Motor neuron (in vitro differentiated cells): Measurements from ENCODE around the gene DISC1. TPM values are rescaled to one million over a fixed set of nuclear protein-coding genes. Genes with fewer than 3 reads are reported as not detected.
"Not testable (repeated sequence)": the region's sequence is repeated elsewhere in the genome, so short reads cannot be mapped to it uniquely, and the experiment has no call there.

Experiments used
- ATAC-seq, 8 experiments: fragments of 200-7000 bp; cut with Tn5 transposase; replicated peaks in 6 of 8; 2 replicates each; pipeline ENCODE4 v1.8.0; 2021; ENCODE audit warnings: mild to moderate bottlenecking in 8 of 8, moderate library complexity in 8 of 8
- H3K27ac ChIP-seq, 2 donors: fragments of 250-450 bp; sonication (Bioruptor Pico); 2 replicates each; pipeline ENCODE4 v1.9.0; 2021; ENCODE audit warnings: antibody characterized with exemption in 2 of 2, mild to moderate bottlenecking in 2 of 2, moderate library complexity in 1 of 2
- H3K4me1 ChIP-seq, 2 donors: fragments of 250-450 bp; sonication (Bioruptor Pico); replicated peaks in 1 of 2; 2 replicates each; pipeline ENCODE4 v1.6.1; 2021; ENCODE audit warnings: antibody characterized with exemption in 2 of 2, mild to moderate bottlenecking in 2 of 2, moderate library complexity in 1 of 2
- H3K4me3 ChIP-seq, 5 donors: fragments of 250-450 bp; sonication (Bioruptor Pico); 2 replicates each; pipeline ENCODE4 v1.9.0; 2021; ENCODE audit warnings: antibody characterized with exemption in 5 of 5, mild to moderate bottlenecking in 5 of 5, moderate library complexity in 4 of 5
- WGBS, 10 experiments: fragments of 450-650 bp; shearing (Covaris generic); methylation state at CpG; one replicate each; pipeline ENCODE4 v1.0.0; 2022; 5-methylcytosine and 5-hydroxymethylcytosine counted together
- in situ Hi-C, 9 experiments: fragments of 400-800 bp; cut with MboI; loops; one replicate each; pipeline ENCODE4 v1.15.0; 2021; ENCODE audit warnings: low sequenced_read_pairs in 9 of 9, low pct_unique_long_range_greater_than_20kb in 2 of 9; ENCODE audit not compliant: unreplicated experiment in 9 of 9
- total RNA-seq, 8 experiments: library from RNA; unstranded; fragments of 300-600 nt; gene quantifications; 2 replicates each; pipeline versions ENCODE4 v1.2.3 to v1.2.4, GENCODE V29; 2022

DISC1 gene
- total RNA-seq, 8 experiments from 2014 or later = 1.2 to 13.5 (median 3.7) TPM

DNA sequence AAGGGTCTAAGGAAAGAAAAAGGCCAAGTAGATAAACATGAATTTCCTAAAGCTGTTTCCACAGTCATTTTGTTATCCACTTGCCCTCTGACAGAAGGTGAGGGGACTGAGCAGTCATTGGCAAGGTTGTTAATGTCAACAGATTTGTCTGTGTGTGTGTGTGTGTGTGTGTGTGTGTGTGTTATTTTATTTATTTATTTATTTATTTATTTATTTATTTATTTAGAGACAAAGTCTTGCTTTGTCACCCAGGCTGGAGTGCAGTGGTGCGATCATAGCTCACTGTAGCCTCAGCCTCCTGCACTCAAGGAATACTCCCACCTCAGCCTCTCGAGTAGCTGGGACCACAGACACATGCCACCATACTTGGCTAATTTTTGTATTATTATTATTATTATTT is 158.5 kb downstream of the DISC1 start:
- H3K4me1 ChIP-seq, ATAC-seq, in situ Hi-C loops, H3K4me3 ChIP-seq, H3K27ac ChIP-seq: not testable (repeated sequence)
- WGBS, 10 experiments = 60 to 100% (median 90%) methylated on average over 1 to 2 of the region's 2 CpGs; no CpG with 5 or more reads in 5 of the 10 experiments

DNA sequence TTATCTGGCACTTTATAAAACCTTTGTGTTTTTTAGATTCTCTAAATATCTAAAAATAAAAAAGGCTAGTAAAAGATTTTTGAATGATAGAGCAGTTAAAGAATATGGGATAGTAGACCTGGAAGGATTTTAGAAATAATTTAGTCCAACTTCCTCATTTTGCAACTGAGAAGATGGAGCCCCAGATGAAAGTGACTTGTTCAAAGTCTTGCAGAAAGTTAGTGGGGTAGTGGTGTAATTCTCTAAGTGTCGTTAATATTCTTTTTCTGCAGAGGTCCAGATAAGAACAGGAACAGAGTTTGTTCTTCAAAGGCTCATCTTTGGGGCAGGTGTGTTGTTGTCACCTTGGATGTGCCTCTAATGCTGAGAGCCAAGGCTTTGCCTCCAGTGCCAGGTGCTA is 159.5 kb downstream of the DISC1 start:
- Histone ChIP-seq H3K4me1 (no peaks in the 10 kb centered on the region), H3K4me3 (no peak overlapping the region), H3K27ac (no peak overlapping the region)
- no peak for ATAC-seq
- in situ Hi-C loops = no loop called here
- 80 to 90% (median 85%) methylated on average over 1 of the region's 1 CpG; no CpG with 5 or more reads in 5 of the 10 experiments for WGBS, 10 experiments

- in situ Hi-C loops = no loop called here
- ATAC-seq = no peak
- WGBS, 10 experiments = 0 to 86% (median 74%) methylated on average over 1 to 2 of the region's 2 CpGs; no CpG with 5 or more reads in 4 of the 10 experiments
- H3K4me1 ChIP-seq = peaks cover 0 to 17% of the 10 kb centered on the region in 2 donors
- no peak overlapping the region for H3K27ac ChIP-seq
- no peak overlapping the region for H3K4me3 ChIP-seq
Observed at GRCh38 chr1:231792634-231793033, 166.0 kb downstream of the DISC1 start.

- WGBS, 10 experiments = 82 to 100% (median 95%) methylated on average over 2 to 6 of the region's 6 CpGs; no CpG with 5 or more reads in 2 of the 10 experiments
Observed at GRCh38 chr1:231793893-231794292, 167.3 kb downstream of the DISC1 start.

DNA sequence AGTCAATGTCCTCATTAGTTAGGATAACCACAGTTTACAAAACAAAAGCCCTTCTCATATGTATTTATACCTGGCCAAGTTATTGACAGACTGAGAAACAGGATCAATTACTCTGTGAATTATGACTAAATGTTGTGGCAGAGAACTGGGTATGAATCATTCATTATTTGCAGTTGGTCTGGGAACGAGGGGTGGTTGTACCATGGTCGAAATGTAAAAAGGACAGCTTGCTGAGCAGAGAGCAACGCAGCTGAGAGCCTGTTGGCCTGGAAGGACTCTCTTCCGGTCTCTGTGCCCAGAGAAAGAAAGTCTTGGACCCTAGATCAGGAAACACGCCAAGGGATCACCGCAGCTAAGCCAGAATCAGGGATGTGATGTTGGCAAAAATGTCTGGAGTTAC is 169.6 kb downstream of the DISC1 start:
- Histone ChIP-seq H3K27ac (no peak overlapping the region), H3K4me1 (peaks cover 0 to 29% of the 10 kb centered on the region in 2 donors), H3K4me3 (no peak overlapping the region)
- WGBS, 10 experiments = 0 to 100% (median 68%) methylated on average over 1 to 6 of the region's 6 CpGs; no CpG with 5 or more reads in 2 of the 10 experiments
- ATAC-seq = no peak
- in situ Hi-C loops = no loop called here

More at GRCh38 chr1:231793893-231794292, 167.3 kb downstream of the DISC1 start:
- no peak overlapping the region for H3K4me3 ChIP-seq
- no peak for ATAC-seq
- no peak overlapping the region for H3K27ac ChIP-seq
- H3K4me1 ChIP-seq = peaks cover 0 to 19% of the 10 kb centered on the region in 2 donors
- in situ Hi-C loops = no loop called here

GRCh38 chr1:231799363-231799986 is 172.9 kb downstream of the DISC1 start:
- H3K27ac ChIP-seq = no peak overlapping the region

DNA sequence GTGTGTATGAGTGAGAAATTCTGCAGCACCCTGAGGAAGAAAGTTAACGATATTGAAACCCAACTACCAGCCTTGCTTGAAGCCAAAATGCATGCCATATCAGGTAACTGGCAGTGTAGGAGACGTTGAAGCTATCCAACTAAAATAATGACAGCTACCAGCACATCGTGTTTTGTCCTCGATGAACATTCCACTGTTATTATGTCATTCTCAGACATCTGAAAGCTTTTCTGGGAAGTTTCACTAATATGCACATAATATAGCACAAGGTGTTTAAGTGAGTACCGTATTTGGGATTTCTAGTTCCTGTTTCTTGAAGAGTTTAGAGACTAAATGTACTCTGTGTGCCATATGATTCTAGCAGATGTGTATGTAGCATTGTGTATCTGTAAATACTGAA is 173.5 kb downstream of the DISC1 start:
- in situ Hi-C loops = no loop called here
- 0 to 92% (median 76%) methylated on average over 1 to 5 of the region's 5 CpGs for WGBS, 10 experiments
- peak in 3 of 8 experiments; percentile 23 to 96 (median 87) for ATAC-seq
- H3K4me3 ChIP-seq = no peak overlapping the region
- H3K4me1 ChIP-seq = peaks cover 0 to 23% of the 10 kb centered on the region in 2 donors
- H3K27ac ChIP-seq = no peak overlapping the region

More at GRCh38 chr1:231799363-231799986, 172.9 kb downstream of the DISC1 start:
- H3K4me3 ChIP-seq = no peak overlapping the region
- ATAC-seq = no peak
- WGBS, 10 experiments = 60 to 93% (median 83%) methylated on average over 1 to 6 of the region's 6 CpGs; no CpG with 5 or more reads in 1 of the 10 experiments
- in situ Hi-C loops = no loop called here
- peaks cover 0 to 28% of the 10 kb centered on the region in 2 donors for H3K4me1 ChIP-seq

DNA sequence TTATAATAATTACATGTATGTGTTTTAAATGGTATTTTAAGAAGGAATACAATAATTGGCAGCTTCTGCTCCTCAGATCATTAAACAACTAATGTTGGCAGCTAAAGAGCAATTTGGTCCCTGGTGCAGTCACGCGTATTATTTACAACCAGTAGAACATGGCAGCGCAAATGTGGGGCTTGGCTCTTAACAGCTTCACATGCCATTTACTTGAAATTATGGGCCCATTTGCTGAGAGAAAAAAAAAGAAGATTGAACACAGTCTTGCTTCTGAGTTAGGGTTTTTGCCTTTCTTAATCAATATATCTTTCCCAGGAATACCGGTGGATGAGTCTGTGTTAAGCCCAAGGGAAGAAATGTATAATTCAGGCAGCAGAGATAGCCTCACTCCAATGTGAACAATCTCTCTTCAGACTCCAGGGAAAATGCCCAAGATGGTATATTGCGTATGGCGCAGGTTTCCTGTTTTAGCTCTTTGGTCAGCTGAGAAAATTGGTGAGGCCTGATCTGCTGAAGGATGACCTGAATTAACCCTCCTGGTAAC is 174.5 kb downstream of the DISC1 start:
- peak in 5 of 8 experiments; percentile 25 to 90 (median 40) for ATAC-seq
- no peak overlapping the region for H3K27ac ChIP-seq
- WGBS, 10 experiments = 68 to 96% (median 88%) methylated on average over 3 to 6 of the region's 6 CpGs; no CpG with 5 or more reads in 1 of the 10 experiments
- H3K4me3 ChIP-seq = no peak overlapping the region
- peaks cover 0 to 20% of the 10 kb centered on the region in 2 donors for H3K4me1 ChIP-seq
- in situ Hi-C loops = no loop called here

GRCh38 chr1:231803353-231803752 is 176.8 kb downstream of the DISC1 start:
- H3K4me1 ChIP-seq = peaks cover 0 to 16% of the 10 kb centered on the region in 2 donors
- 0 to 100% (median 87%) methylated on average over 1 to 7 of the region's 8 CpGs; no CpG with 5 or more reads in 3 of the 10 experiments for WGBS, 10 experiments
- no peak for ATAC-seq
- no peak overlapping the region for H3K4me3 ChIP-seq
- H3K27ac ChIP-seq = no peak overlapping the region
- in situ Hi-C loops = no loop called here

GRCh38 chr1:231806623-231807495 is 180.3 kb downstream of the DISC1 start:
- no peak overlapping the region for H3K4me3 ChIP-seq
- in situ Hi-C loops = no loop called here
- peaks cover 0 to 1% of the 10 kb centered on the region in 2 donors for H3K4me1 ChIP-seq
- ATAC-seq = peak in 7 of 8 experiments; percentile 25 to 99 (median 75)
- H3K27ac ChIP-seq = no peak overlapping the region
- 56 to 100% (median 83%) methylated on average over 1 to 13 of the region's 21 CpGs; no CpG with 5 or more reads in 3 of the 10 experiments for WGBS, 10 experiments

- in situ Hi-C loops = no loop called here
- H3K27ac ChIP-seq = no peak overlapping the region
- WGBS, 10 experiments = 70 to 100% (median 92%) methylated on average over 1 to 2 of the region's 2 CpGs; no CpG with 5 or more reads in 6 of the 10 experiments
- ATAC-seq = peak in 1 of 8 experiments; percentile 16
- no peaks in the 10 kb centered on the region for H3K4me1 ChIP-seq
- no peak overlapping the region for H3K4me3 ChIP-seq
Observed at GRCh38 chr1:231807541-231807940, 181.0 kb downstream of the DISC1 start.

DNA sequence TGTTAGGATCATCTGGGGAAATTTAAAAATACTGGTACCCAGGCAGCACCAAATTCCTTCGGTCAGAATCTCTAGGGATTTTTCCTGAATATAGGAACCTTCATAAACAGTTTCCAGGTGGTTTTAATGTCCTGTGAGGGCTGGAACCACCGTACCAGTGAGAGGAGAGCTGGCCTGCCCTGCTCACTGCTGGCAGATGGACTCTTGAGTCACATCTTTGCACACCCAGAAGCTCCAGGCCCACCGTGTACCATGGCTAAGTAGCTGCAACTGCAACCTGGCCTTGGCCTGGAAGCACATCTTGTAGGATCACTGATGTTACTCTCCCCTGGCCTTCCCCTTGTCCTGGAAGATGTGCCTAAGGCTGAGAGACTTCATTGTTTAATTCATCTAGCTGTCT is 181.5 kb downstream of the DISC1 start:
- Histone ChIP-seq H3K27ac (no peak overlapping the region), H3K4me3 (no peak overlapping the region), H3K4me1 (no peaks in the 10 kb centered on the region)
- ATAC-seq = no peak
- WGBS, 10 experiments = 20 to 100% (median 79%) methylated on average over 1 to 3 of the region's 3 CpGs; no CpG with 5 or more reads in 2 of the 10 experiments
- in situ Hi-C loops = no loop called here

GRCh38 chr1:231808990-231809389 is 182.4 kb downstream of the DISC1 start:
- in situ Hi-C loops = no loop called here
- Histone ChIP-seq H3K4me1 (no peaks in the 10 kb centered on the region), H3K27ac (no peak overlapping the region), H3K4me3 (no peak overlapping the region)
- WGBS, 10 experiments = 0 to 100% (median 89%) methylated on average over 1 to 2 of the region's 2 CpGs; no CpG with 5 or more reads in 2 of the 10 experiments
- peak in 3 of 8 experiments; percentile 60 to 85 (median 84) for ATAC-seq
